A204.1 (cell line): Measurements from ENCODE around the gene TMEM191B.
"Not testable (repeated sequence)": the region's sequence is repeated elsewhere in the genome, so short reads cannot be mapped to it uniquely, and the experiment has no call there.

Experiments
- FAIRE-seq: peaks from 2 replicates; lab custom pipeline; 2012; peaks lifted over from hg19 to GRCh38; lab: Jason Lieb, UNC

TMEM191B gene

DNA sequence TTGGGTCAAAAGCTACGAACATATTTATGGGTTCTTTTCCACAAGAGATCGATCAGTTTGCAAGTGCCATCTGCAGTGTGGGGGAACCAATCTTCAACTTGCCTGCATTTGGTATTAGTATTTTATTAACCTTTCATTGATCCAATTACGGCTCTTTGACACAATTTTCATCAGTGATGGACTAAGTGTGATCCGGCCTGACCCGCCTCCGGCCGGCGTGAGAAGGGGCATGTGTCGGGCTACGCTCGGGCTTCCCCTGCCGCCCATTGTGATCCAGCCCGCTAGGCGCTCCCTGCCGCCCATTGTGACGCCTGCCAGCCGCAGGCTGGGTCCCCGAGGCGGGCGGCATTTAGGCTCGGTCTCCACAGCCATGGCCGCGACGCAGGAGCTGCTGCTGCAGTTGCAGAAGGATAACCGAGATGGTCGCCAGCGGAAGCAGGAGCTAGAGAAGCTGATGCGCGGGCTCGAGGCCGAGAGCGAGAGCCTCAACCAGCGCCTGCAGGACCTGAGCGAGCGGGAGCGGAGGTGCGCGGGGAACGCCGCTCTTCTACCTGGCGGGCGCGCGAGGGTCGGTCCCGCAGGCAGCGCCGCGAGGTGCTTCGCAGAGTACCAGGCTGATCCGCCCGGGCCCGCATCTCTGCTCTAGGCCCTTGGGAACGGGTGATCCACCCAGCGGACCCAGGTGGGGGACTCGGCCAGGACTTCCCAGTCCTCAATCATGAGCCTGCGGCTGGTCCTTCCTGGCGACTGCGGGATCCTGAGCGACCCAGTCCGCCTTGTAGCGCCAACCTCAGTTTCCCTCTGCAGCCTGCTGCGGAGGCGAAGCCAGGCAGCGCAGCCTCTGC, at the start of gene TMEM191B:
TSS of gene TMEM191B (plus strand) at position 51 of the 845 bp plus-strand sequence. CDS start at position 230, 179 bp downstream.
- FAIRE-seq: not testable (repeated sequence)

DNA sequence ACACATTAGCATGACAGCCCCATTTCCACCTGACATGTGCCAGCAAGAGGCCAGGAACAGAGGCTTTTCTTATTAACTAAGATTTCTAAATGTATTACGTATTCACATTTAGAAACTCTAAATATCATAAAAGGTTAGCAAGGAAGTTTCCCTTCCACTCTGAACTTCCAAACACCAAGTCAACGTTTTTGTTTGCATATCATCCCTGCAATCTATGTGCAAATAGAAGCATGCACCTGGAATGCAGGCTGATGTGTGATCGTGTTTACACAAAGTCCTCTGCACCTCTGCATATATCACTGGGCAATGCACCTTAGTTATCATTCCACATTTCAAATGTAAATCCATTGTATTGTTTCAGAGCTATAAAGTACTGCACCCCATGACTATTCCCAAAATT, 31.4 kb upstream of the TMEM191B start:
- not testable (repeated sequence) for FAIRE-seq

DNA sequence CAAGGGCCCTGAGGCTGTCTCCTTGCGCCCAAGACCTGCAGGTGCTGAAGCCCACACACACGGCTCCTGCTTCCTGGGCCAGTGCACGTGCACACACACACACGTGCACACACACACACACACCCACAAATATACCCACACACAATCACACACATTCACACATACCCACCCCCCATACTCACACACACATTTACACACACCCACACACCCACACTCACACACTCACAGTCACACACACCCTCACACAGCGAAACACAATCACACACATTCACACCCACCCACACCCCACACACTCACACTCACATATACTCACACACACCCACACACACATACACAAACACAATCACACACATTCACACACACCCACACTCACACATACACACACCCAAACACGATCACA, 16.3 kb upstream of the TMEM191B start:
- not testable (repeated sequence) for FAIRE-seq

DNA sequence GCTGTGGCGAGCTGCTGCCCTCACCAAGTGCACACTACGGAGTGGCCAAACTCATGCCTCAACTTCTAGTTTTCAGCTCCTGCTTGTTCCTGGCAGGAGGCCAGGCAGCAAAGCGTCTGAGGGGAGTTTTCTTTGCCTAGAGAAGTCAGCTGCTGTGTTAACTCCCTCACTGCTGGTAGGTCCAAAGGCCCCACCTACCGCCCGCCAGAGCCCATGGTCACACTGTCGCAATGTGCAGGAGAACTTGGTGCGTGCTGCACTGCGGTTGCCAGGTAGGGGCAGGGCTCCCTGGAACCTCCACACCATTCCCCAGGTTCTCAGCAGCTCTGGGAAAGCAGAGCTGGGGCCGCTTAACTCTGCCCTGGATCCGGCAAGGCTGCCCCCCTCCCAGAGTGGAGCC, 15.2 kb upstream of the TMEM191B start:
- not testable (repeated sequence) for FAIRE-seq

DNA sequence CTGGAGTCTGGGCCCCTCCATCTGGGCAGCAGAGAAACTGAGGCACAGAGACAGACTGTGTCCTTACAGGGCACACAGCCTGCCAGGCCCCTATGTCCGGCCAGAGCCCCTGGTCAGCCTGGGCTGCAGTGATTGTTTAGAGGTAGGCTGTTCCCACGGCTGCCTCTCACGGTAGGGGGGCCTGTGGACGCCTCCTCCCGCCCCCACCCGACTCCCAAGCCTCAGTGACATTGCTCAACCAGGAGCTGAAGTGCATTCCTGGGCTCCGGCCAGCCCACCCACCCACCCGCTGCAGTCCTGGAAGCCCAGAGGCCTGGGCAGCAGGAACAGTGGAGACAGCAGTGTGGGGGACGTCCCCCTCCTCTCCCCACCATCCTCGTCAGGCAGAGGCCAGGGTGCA, 14.1 kb upstream of the TMEM191B start:
- FAIRE-seq: not testable (repeated sequence)

DNA sequence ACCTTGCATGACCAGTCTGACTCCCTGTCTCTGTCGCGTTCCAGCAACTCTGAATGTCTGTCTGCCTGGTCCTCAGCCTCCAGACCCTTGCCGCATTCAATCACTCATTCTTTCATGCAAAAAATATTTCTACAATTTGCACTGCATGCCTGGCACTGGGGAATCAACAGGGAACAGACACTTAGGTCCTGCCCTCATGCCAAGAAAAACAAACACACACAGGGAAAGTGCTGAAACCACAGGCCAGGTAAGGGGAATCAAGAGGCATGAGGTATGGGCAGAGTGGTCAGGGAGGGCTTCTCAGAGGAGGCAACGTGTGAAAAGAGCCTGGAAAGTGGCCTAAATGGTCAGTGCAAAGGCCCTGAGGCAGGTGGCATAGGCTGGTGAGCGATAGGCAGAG, 9.5 kb upstream of the TMEM191B start, which contains the start of gene GGTLC3:
TSS of gene GGTLC3 (minus strand) at position 101 of the 400 bp plus-strand sequence. CDS start 264 bp downstream, outside the sequence.
- FAIRE-seq: not testable (repeated sequence)

DNA sequence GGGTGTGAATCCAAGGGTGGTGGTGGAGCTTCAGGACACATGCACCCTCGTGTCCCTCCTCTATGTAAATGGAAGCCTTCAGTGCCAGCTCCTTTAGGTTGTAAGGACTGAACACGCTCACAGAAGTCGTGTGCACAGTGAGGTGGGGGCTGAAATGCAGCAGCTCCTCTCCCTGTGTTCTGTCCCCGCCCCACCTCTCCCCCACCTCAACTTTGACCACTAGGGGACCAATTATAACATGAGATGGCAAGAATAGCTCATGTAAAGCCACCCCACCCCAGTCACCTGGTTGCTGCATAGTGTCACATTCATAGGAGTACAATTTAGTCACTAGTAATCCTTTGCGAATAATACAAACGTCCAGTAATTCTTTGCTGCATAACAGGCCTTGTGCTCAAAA, 4.8 kb upstream of the TMEM191B start:
- FAIRE-seq: not testable (repeated sequence)

DNA sequence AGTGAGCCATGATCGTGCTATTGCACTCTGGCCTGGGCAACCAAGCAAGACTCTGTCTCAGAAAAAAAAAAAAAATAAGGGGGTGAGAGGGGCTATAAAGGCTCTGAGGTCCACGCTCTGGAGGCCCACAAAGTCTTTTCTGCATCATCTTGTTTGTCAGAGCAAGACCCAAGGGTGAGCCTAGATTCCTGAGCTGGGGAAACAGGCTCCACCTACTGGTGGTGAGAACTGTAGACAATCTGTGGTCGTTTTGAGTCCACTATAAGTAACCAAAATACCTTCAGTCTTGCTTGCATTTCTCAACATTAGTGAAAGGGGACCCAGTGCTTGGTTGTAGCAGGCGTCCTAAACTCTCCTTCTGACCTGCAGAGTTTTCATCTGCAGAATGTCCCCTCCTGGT, 4.3 kb upstream of the TMEM191B start:
- FAIRE-seq: not testable (repeated sequence)

DNA sequence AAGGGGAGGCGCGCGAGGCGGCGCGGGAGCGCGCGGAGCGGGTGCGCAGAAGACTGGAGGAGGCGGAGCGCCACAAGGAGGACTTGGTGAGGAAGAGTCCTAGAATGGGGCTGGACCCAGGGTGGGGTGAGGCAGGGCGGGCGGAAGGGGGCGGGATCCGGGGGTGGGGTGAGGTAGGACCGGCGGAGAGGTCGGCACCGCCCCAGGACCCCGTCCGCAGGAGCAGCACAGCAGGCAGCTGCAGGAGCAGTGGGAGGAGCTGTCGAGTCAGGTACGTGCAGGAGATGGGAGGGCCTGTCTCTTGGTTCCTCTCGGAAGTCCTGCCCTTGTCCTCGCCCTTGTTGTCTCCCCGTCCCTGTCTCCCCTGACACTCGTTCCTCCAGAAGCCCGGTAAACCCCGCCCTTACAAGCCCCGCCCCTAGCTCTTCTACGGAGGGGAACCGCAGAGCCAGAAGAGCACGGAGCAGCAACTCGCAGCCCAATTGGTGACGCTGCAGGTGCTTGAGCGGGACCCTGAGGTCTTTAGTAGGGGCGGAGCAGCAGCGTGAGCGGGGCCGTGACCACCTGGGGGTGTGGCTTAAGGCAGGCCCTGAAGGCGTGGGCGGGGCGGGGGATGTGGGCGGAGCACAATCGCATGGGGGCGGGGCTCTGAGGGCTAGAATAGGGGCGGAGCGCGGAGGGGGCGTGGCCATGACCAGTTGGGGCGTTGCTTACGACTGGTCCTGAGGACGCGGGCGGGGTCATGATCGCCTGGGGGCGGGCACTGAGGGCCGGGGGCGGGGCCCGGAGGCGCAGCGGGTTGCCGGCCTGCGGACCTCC, 1.2 kb downstream of the TMEM191B start:
- not testable (repeated sequence) for FAIRE-seq

DNA sequence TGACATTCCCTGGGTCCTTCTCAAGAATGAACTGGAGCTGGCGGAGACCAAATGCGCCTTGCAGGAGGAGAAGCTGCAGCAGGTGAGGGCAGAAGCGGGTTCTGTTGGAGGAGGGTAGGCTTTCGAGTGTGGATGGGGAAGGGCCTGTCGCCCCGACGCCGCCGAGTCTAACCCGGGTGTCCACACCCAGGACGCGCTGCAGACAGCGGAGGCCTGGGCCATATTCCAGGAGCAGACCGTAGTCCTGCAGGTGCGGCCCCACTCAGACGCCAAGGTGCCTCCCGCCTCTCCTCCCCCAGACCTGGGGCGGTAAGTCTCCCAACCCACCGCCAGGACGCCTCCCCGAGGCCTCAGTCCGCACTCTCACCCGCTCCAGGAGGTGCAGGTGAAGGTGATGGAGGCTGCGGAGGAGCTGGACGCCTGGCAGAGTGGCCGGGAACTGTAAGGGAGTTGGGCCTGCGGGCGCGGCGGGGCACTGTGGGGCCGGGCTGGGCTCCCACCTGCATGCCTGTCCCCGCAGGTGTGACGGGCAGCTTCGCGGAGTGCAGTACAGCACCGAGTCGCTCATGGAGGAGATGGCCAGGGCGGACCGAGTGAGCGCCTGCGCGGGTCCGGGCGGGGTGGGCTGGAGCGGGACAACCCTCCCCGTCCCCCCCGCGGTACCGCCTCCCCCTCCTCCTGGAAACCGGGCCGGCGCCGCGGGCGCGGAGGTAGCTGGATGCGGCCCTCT, 2.0 kb downstream of the TMEM191B start:
- FAIRE-seq: not testable (repeated sequence)

DNA sequence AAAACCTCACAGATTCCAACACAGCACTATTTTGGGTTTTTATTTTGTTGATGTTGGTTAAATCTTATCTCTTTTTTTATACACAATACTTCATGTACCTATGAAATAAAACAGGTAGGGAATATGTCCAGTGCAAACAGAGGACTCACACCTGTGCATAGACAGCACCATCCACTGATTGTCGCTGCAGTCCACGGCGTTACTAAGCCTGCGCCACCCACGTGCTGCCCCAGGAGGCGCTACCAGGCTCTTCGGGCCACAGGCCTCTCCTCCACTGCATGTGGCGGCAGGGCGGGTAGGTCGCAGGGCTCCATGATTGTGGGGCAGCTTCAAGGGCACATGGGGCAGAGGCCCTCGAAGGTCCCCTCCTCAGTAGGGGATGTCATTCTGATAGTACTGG, 6.0 kb downstream of the TMEM191B start:
- not testable (repeated sequence) for FAIRE-seq

DNA sequence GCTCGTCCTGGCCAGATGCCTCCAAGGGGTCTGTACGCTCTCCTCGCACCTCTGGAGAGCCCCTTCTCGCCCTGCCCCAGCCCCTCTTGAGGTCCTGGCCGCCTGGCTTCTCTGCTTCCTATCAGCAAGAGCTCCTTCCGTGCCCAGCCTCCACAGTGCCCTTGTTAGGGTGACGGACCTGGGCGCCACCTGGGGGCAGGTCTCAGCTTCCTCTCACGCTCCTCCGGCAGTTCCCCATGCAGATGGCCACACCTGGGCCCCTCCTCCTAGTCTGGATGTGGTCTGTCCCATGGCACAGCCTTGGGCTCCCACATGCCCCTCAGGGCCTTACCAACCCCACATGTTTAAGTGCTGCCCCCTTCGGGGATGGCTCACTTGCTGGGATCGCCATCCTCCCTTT, 6.7 kb downstream of the TMEM191B start:
- FAIRE-seq: not testable (repeated sequence)

DNA sequence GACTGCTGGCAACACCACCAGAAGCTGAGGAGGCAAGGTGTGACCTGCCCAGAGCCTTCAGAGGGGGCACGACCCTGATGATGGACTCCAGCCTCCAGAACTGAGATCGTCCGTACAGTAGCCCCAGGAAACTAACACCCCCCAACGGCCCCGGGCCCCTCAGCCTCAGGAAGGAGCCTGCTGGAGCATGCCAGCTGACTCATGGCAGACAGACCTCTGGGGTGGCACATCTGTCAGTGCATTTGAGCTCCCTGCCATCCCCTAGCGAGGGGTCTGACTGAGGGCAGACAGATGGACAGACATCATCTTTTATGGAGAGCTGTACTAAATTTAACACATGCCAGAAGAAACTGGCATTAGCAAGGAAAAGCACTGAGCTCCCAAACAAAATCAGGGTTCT, 12.4 kb downstream of the TMEM191B start:
- FAIRE-seq: not testable (repeated sequence)

DNA sequence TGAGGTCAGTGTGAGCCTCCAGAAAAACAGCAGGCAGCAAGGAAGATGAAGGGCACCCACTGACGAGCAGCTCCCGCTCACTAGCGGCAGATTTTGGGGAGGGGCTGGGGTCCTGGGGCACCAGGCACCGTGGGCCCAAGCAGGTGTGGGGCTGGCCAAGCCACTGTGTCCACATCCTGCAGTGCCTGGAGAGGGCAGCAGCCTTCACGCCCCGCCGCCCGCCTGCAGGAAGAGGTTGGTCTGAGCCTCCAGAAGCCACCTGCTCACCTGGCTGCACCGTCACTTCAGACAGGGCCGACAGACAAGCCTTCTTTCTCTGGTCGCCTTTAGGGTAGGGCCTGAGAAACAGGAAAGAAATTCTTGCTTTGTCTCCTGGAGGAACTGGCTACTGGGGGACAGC, 15.8 kb downstream of the TMEM191B start:
- FAIRE-seq: not testable (repeated sequence)

DNA sequence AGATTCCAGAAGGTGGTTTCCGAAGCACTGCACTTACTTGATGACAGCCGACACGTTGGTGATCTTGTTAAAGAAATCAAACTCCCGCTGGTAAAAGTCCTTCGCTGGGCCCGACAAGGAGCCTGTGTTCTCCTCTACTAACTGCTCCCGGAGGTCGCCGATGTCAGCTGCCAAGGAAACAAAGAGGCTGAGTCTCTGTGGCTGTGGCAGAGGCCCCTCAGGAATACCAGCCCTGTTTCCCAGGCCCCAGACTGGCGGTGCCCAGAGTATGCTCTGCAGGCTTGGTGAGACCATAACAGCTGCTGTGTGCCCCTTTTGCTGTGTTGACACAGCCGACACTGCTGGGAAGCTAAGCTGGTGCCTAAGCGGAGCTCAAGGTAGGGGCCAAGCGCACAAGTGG, 17.0 kb downstream of the TMEM191B start:
- not testable (repeated sequence) for FAIRE-seq

DNA sequence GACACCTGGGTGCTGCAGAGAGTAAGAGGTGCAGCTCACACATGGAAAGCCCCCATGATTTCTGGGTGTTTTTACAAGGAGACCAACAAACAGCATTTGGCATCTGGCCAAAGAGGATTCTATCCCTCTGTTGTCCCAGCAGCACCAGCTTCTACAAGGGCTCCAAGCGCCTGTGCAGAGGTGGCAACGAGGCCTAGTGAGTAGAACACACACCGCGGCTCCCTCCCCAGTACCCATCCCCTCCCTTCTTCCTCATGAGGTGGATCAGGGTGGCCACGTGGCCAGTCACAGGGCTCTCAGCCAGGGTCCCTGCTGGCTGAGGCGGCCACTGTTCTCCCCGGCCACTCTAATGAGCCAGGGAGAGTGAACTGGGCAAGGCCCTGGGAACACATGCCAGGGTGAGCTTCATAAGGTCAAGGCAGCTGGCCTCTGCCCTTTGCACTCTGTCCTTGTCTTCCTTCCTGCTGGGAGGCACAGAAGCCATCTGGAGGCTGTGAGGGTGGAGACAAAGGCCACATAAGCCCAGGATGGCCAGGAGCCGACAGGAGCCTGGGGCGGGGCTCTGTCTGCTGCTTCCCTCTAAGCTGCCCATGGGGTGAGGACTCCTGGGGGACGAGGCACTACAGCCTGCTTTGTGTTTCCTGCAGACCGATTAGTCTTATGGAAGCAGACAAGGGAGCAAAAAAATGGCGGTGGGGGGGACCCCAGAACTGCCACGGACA, 22.0 kb downstream of the TMEM191B start:
- FAIRE-seq: not testable (repeated sequence)

DNA sequence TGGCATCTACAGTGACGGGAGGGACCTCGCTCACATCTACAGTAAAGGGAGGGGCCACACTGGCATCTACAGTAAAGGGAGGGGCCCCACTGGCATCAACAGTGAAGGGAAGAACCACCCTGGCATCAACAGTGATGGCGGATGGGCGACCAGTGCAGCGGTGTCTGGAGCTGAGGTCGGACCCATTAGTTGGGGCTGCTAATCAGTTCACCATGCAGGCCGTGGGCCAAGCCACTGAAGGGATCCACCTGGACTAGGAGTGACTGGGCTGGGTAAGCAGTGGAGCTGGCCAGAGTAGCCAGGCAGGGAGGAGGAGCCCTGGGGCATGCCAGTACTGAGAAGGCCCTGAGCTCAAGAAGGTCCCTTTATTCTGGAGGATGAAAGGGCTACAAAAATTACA, 23.4 kb downstream of the TMEM191B start:
- not testable (repeated sequence) for FAIRE-seq

DNA sequence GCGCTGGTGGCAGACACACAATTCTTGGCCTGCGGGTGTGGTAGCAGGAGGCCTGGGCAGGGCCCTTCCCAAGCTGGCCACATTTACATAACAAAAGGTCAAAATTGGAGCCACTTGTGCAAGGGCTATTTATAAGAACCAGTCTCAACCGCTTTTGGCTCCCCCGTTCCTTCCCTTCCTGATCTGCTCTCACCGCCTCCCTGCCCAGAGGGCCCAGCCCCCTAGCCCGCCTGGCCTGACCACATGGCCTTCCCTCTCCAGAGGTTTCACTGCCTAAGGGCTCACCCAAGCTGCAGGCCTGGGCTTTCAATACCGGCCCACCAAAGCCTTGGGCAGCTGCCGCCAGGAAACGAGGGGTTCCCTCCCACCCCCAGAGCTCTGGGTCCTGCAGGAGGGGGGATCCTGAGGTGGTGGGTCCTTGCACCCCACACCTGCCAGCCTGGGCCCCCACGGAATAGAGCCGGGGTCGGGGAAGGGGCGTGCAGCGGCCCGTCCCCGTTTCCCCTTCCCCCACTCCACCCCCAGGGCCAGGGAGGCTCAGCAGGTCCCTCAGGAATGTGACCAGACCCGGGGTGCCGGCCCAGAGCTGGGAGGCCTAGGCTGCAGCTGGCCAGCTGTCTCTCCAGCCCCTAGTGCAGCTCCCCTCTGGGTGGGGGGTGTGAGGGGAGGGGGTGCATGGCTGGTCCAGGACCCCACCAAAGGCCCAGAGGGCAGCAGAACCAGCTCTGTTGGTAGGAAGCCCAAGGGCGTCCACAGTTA, 25.4 kb downstream of the TMEM191B start:
- FAIRE-seq: not testable (repeated sequence)

DNA sequence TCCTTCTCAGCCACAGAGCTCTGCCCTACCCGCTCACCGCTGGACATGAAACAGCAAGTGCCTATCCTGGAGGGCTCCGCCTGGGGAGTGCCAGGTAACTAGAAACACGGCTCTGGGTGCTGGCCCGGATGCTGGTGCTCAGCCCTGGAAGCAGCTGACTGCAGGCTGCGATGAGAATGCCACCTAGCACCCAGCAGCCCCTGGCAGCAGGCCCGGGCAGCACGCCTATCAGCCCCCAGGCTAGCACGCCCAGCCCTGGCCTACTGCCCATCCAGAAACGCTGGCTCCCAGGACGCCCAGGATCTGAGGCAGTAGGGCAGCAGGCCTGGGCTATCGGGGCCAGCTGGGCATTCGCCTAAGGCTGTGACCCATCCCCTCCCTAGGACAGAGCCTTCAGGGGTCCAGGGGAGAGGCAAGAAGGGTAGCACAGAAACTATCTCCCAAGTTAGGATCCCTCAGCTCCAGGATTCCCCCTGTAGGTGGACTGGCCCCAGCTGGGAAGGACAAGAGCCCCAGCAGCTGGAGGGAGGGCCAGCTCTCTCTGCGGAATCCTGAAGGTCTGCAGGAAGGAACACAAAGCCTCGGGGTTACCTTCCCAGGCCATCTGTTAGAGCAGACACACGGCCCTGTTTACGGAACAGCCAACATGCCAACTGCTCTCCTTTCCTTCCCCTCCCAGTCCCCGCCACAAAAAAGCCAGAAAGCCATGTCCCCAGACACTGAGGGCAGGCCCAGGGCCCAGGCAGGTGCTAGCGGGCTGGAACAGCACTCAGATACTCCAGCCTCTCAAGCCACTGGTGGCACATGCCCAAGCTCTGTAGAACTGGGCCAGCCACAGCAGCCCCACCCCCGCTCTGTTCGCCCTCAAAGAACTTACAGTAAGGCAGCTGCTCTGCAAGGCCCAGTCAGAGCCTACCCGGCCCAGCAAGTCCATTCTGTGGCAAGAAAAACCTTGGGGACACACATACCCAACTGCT, 27.0 kb downstream of the TMEM191B start:
- not testable (repeated sequence) for FAIRE-seq
